ENCODE measurements around the gene GATAD2A.

Gene GATAD2A

GRCh38 chr19:19490214-19490968 lies 84.9 kb downstream of the GATAD2A start:
- DNase-seq: peak; percentile 81

- no peak for DNase-seq
Measured at GRCh38 chr19:19491321-19492025, 86.0 kb downstream of the GATAD2A start.

GRCh38 chr19:19492026-19492610 lies 86.6 kb downstream of the GATAD2A start:
- DNase-seq: no peak

GRCh38 chr19:19493841-19494546 lies 88.5 kb downstream of the GATAD2A start:
- no peak for DNase-seq

GRCh38 chr19:19495614-19496603 lies 90.4 kb downstream of the GATAD2A start:
- no peak for DNase-seq

- DNase-seq: no peak
Measured at GRCh38 chr19:19498255-19498991, 92.9 kb downstream of the GATAD2A start.

GRCh38 chr19:19499272-19499995 lies 94.0 kb downstream of the GATAD2A start:
- no peak for DNase-seq

GRCh38 chr19:19500975-19501644 lies 95.6 kb downstream of the GATAD2A start:
- no peak for DNase-seq

- no peak for DNase-seq
Measured at GRCh38 chr19:19501798-19502197, 96.3 kb downstream of the GATAD2A start.

GRCh38 chr19:19502281-19502680 lies 96.8 kb downstream of the GATAD2A start:
- no peak for DNase-seq

GRCh38 chr19:19502808-19503602 lies 97.5 kb downstream of the GATAD2A start:
- no peak for DNase-seq

- DNase-seq: no peak
Measured at GRCh38 chr19:19504754-19505668, 99.5 kb downstream of the GATAD2A start.

GRCh38 chr19:19505669-19506326 lies 100.3 kb downstream of the GATAD2A start:
- no peak for DNase-seq

GRCh38 chr19:19506592-19506991 lies 101.1 kb downstream of the GATAD2A start:
- DNase-seq: no peak

- no peak for DNase-seq
Measured at GRCh38 chr19:19507354-19507753, 101.9 kb downstream of the GATAD2A start.

- DNase-seq: no peak
Measured at GRCh38 chr19:19508217-19508616, 102.7 kb downstream of the GATAD2A start.

GRCh38 chr19:19510432-19510831 lies 105.0 kb downstream of the GATAD2A start:
- DNase-seq: no peak

Measured in fibroblast of skin of abdomen (primary cell).